Endothelial cell of umbilical vein (primary cell): ENCODE data around the gene SCNM1. TPM values are rescaled to one million over a fixed set of nuclear protein-coding genes. Genes with fewer than 3 reads are reported as not detected.

Source experiments
- BruUV-seq: library from RNA; stranded (reverse); fragments of 400-500 nt; replicated peaks from 2 replicates; lab custom pipeline; 2021; lab: Mats Ljungman, UMichigan
- CTCF ChIA-PET: fragments of 300-600, 350-600 bp; sonication (Branson Sonifier 250); formaldehyde crosslinking; loops from one replicate; lab custom pipeline; 2021; ENCODE audit warnings: antibody characterized with exemption, inconsistent platforms; lab: Charles Lee
- POLR2A ChIA-PET: fragments of 300-600, 350-600 bp; sonication (Branson Sonifier 250); formaldehyde crosslinking; loops from one replicate; lab custom pipeline; 2021; ENCODE audit warnings: antibody characterized with exemption, inconsistent platforms; lab: Charles Lee
- DNase-seq: peaks from one replicate; pipeline ENCODE4 v3.0.0-alpha.2; 2011; ENCODE audit warnings: low read depth, low spot score
- FAIRE-seq: peaks from 2 replicates; lab custom pipeline; 2011; peaks lifted over from hg19 to GRCh38; lab: Jason Lieb, UNC
- H2AFZ ChIP-seq: 2 replicates; pipeline ENCODE4 v1.6.0; 2012; ENCODE audit warnings: low read depth, low read length, control low read depth, inconsistent platforms
- H3K27ac ChIP-seq: 2 replicates; pipeline ENCODE4 v1.5.1; 2011; ENCODE audit warnings: low read depth, mild to moderate bottlenecking, control low read depth, low read length, moderate library complexity; ENCODE audit not compliant: insufficient read depth
- H3K27me3 ChIP-seq, 2 experiments: 2 replicates each; pipeline versions ENCODE4 v1.6.0 to v1.6.1; 2011; ENCODE audit warnings: low read length in 2 of 2, mixed read lengths in 1 of 2; ENCODE audit not compliant: control insufficient read depth in 2 of 2, insufficient read depth in 2 of 2
- H3K36me3 ChIP-seq, 2 experiments: 2 replicates in 1 of 2; 3 replicates in 1 of 2; pipeline ENCODE4 v1.5.1; 2011; ENCODE audit warnings: low read length in 2 of 2, mild to moderate bottlenecking in 1 of 2, moderate library complexity in 1 of 2; ENCODE audit not compliant: control insufficient read depth in 2 of 2, insufficient read depth in 2 of 2; ENCODE audit errors: extremely low read depth in 1 of 2
- H3K4me1 ChIP-seq: 3 replicates; pipeline ENCODE4 v1.5.1; 2011; ENCODE audit warnings: mild to moderate bottlenecking, low read length; ENCODE audit not compliant: control insufficient read depth, insufficient read depth; ENCODE audit errors: extremely low read depth
- H3K4me2 ChIP-seq: 2 replicates; pipeline ENCODE4 v1.6.1; 2011; ENCODE audit warnings: low read length, control low read depth, mixed read lengths; ENCODE audit not compliant: insufficient read depth
- H3K4me3 ChIP-seq, 3 experiments: fragments of 200-600 bp in 1 of 3; sonication (generic), shearing (Covaris generic) in 1 of 3; replicated peaks in 1 of 3; 2 replicates each; pipeline ENCODE4 v1.5.1; 2011 to 2016; ENCODE audit warnings: control low read depth in 3 of 3, low read length in 3 of 3, mild to moderate bottlenecking in 2 of 3, inconsistent platforms in 1 of 3, low read depth in 1 of 3, moderate library complexity in 1 of 3; ENCODE audit not compliant: insufficient read depth in 1 of 3
- H3K79me2 ChIP-seq: 2 replicates; pipeline ENCODE4 v1.6.0; 2012; ENCODE audit warnings: low read length, inconsistent platforms; ENCODE audit not compliant: control insufficient read depth, insufficient read depth
- H3K9ac ChIP-seq: replicated peaks from 2 replicates; pipeline ENCODE3; 2011; ENCODE audit warnings: low read length, control low read depth; ENCODE audit not compliant: insufficient read depth; ENCODE audit errors: extremely low read depth
- H3K9me1 ChIP-seq: replicated peaks from 3 replicates; pipeline ENCODE4 v1.6.0; 2011; ENCODE audit warnings: mild to moderate bottlenecking, low read length; ENCODE audit not compliant: control insufficient read depth, insufficient read depth; ENCODE audit errors: extremely low read depth
- H3K9me3 ChIP-seq: replicated peaks from 2 replicates; pipeline ENCODE4 v1.5.1; 2012; ENCODE audit warnings: low read length, inconsistent platforms; ENCODE audit not compliant: control insufficient read depth, insufficient read depth
- H4K20me1 ChIP-seq: replicated peaks from 2 replicates; pipeline ENCODE3; 2011; ENCODE audit warnings: mild to moderate bottlenecking, low read length; ENCODE audit not compliant: control insufficient read depth, insufficient read depth; ENCODE audit errors: extremely low read depth
- CTCF ChIP-seq, 2 donors: IDR thresholded peaks; 1 replicate in 1 of 2; 2 replicates in 1 of 2; pipeline ENCODE4 v1.5.1; 2011; ENCODE audit warnings: low read length in 2 of 2, mild to moderate bottlenecking in 2 of 2, moderate library complexity in 2 of 2, control low read depth in 1 of 2, inconsistent platforms in 1 of 2, low read depth in 1 of 2; ENCODE audit not compliant: insufficient read depth in 1 of 2; ENCODE audit errors: extremely low read depth in 1 of 2
- EZH2 ChIP-seq: IDR thresholded peaks from 2 replicates; pipeline ENCODE4 v1.6.1; 2012; ENCODE audit warnings: borderline replicate concordance, low read depth, mild to moderate bottlenecking, moderate library complexity, low read length, inconsistent platforms; ENCODE audit not compliant: severe bottlenecking
- FOS ChIP-seq: IDR thresholded peaks from 2 replicates; pipeline ENCODE4 v1.6.1; 2011; ENCODE audit warnings: mild to moderate bottlenecking, low read length, moderate library complexity, borderline replicate concordance; ENCODE audit not compliant: insufficient read depth
- GATA2 ChIP-seq: IDR thresholded peaks from 2 replicates; pipeline ENCODE4 v1.7.0; 2011; ENCODE audit warnings: low read depth, mild to moderate bottlenecking, moderate library complexity, mixed read lengths, low read length; ENCODE audit not compliant: insufficient read length, insufficient read depth
- JUN ChIP-seq: IDR thresholded peaks from 2 replicates; pipeline ENCODE4 v1.6.1; 2011; ENCODE audit warnings: borderline replicate concordance, low read depth; ENCODE audit not compliant: insufficient read length, insufficient read depth
- MAX ChIP-seq: IDR thresholded peaks from 2 replicates; pipeline ENCODE4 v1.6.1; 2011; ENCODE audit not compliant: insufficient read depth, insufficient read length
- MYC ChIP-seq: IDR thresholded peaks from one replicate; pipeline ENCODE4 v1.6.1; 2011; ENCODE audit warnings: mild to moderate bottlenecking, low read depth, low read length
- POLR2A ChIP-seq: IDR thresholded peaks from 2 replicates; pipeline ENCODE4 v1.6.1; 2012; ENCODE audit warnings: low read depth, mild to moderate bottlenecking, control low read depth, low read length
- POLR2AphosphoS5 ChIP-seq: IDR thresholded peaks from 2 replicates; pipeline ENCODE4 v1.6.1; 2012; ENCODE audit warnings: low read depth, mild to moderate bottlenecking, control low read depth, low read length, moderate library complexity; ENCODE audit not compliant: insufficient read depth
- dilution Hi-C: fragments of 300-500 bp; cut with MboI; formaldehyde crosslinking; loops from one replicate; pipeline ENCODE4 v1.15.0; 2019; ENCODE audit warnings: low sequenced_read_pairs; ENCODE audit not compliant: extremely low pct_ligation_motif_present
- intact Hi-C: fragments of 100-400 bp; cut with micrococcal nuclease; formaldehyde crosslinking; loops from one replicate; pipeline ENCODE4 v1.10.0; 2022
- polyA plus RNA-seq, 4 experiments: library from polyadenylated mRNA; depleted of rRNA in 3 of 4; stranded (reverse) in 3 of 4; unstranded in 1 of 4; fragments of >200 nt; gene quantifications; 2 replicates each; pipeline versions ENCODE4 v1.2.1 to v1.2.3, GENCODE V29; 2011 to 2012; ENCODE audit warnings: missing spikeins in 1 of 4
- total RNA-seq: library from RNA; stranded (reverse); gene quantifications from 2 replicates; pipeline ENCODE4 v1.2.3, GENCODE V29; 2021

The SCNM1 gene
- total and polyA plus RNA-seq, 2 donors (not counting 3 experiments of a cell fraction or from before 2014, with no cell fraction given), result 17.3 to 43.1 TPM

- no peaks in the 10 kb centered on the region for H3K27me3 ChIP-seq
- no peaks in the 10 kb centered on the region for H4K20me1 ChIP-seq
- peaks cover 2 to 16% of the 10 kb centered on the region in 2 experiments for H3K36me3 ChIP-seq
- H2AFZ ChIP-seq, result no peak overlapping the region
- no peaks in the 10 kb centered on the region for H3K9me3 ChIP-seq
- TF ChIP-seq MAX, result no peak
- TF ChIP-seq FOS, result no peak
- no peak for TF ChIP-seq MYC
- no peak for TF ChIP-seq POLR2AphosphoS5
- TF ChIP-seq POLR2A, result no peak
- TF ChIP-seq CTCF (IDR thresholded peaks at IDR 0.05; ENCODE audit: extremely low read depth in 1 of 2, insufficient read depth in 1 of 2, low read depth in 1 of 2, low read length in 2 of 2), result no peak
- no peak for TF ChIP-seq GATA2
- TF ChIP-seq JUN, result no peak
- no peak for TF ChIP-seq EZH2
- no TSS peak for BruUV-seq
- DNase-seq (no peak), FAIRE-seq (no peak)
- H3K4me3 ChIP-seq, result no peak overlapping the region
- peaks cover under 1% of the 10 kb centered on the region for H3K79me2 ChIP-seq
- H3K9me1 ChIP-seq, result no peaks in the 10 kb centered on the region
- peaks cover 20% of the 10 kb centered on the region for H3K4me1 ChIP-seq
- dilution Hi-C loops, result no loop called here
- ChIA-PET POLR2A (no interaction called here), CTCF (interaction anchor here (1.5 to 11.7 kb wide), 3 partner anchors 58 to 135 kb away, joined by 4 to 623 read pairs (median 7); no protein-coding TSS in a partner anchor)
- H3K4me2 ChIP-seq, result no peak overlapping the region
- H3K9ac ChIP-seq, result no peak overlapping the region
- no peak overlapping the region for H3K27ac ChIP-seq
- intact Hi-C loops, result no loop called here
Measured at GRCh38 chr1:151159373-151159772, 6.6 kb upstream of the SCNM1 start.
